H9 (cell line): ENCODE results near the gene C16orf95. TPM values are rescaled to one million over a fixed set of nuclear protein-coding genes. Genes with fewer than 3 reads are reported as not detected.
A peak's percentile ranks its signal among the peaks of the same experiment; 100 is the strongest.

ENCODE experiments used
- DNase-seq: peaks from one replicate; pipeline ENCODE4 v3.0.0-alpha.2; 2017
- H2AFZ ChIP-seq: one replicate; pipeline ENCODE4 v1.6.1; 2013; ENCODE audit warnings: mild to moderate bottlenecking, low read length, control low read depth, moderate library complexity
- H2AK5ac ChIP-seq: 2 replicates; pipeline ENCODE4 v1.6.1; 2013; ENCODE audit warnings: low read length, control low read depth, mixed read lengths; ENCODE audit not compliant: insufficient read length
- H2BK120ac ChIP-seq: one replicate; pipeline ENCODE4 v1.6.1; 2013; ENCODE audit warnings: low read depth, mild to moderate bottlenecking, low read length, control low read depth, inconsistent platforms; ENCODE audit not compliant: poor library complexity, severe bottlenecking
- H2BK12ac ChIP-seq: 2 replicates; pipeline ENCODE4 v1.6.1; 2013; ENCODE audit warnings: low read length, control low read depth, mixed read lengths, low read depth; ENCODE audit not compliant: insufficient read length
- H2BK15ac ChIP-seq: 2 replicates; pipeline ENCODE4 v1.6.1; 2013; ENCODE audit warnings: low read depth, low read length, control low read depth
- H2BK20ac ChIP-seq: one replicate; pipeline ENCODE4 v1.6.1; 2013; ENCODE audit warnings: low read depth, mild to moderate bottlenecking, low read length, control low read depth, inconsistent platforms; ENCODE audit not compliant: poor library complexity, severe bottlenecking
- H2BK5ac ChIP-seq: 2 replicates; pipeline ENCODE4 v1.6.1; 2013; ENCODE audit warnings: low read length, control low read depth, mixed read lengths; ENCODE audit not compliant: insufficient read length
- H3K14ac ChIP-seq: 2 replicates; pipeline ENCODE4 v1.6.1; 2013; ENCODE audit warnings: low read length, control low read depth; ENCODE audit not compliant: insufficient read depth
- H3K18ac ChIP-seq: 2 replicates; pipeline ENCODE4 v1.6.1; 2013; ENCODE audit warnings: low read depth, mild to moderate bottlenecking, mixed read lengths, low read length, control low read depth; ENCODE audit not compliant: insufficient read length
- H3K23ac ChIP-seq: 2 replicates; pipeline ENCODE4 v1.6.1; 2013; ENCODE audit warnings: low read length, control low read depth, mixed read lengths, low read depth; ENCODE audit not compliant: insufficient read length
- H3K23me2 ChIP-seq: 2 replicates; pipeline ENCODE4 v1.6.1; 2013; ENCODE audit warnings: low read depth, mild to moderate bottlenecking, mixed read lengths, low read length, control low read depth; ENCODE audit not compliant: insufficient read length, poor library complexity, severe bottlenecking
- H3K27ac ChIP-seq: 2 replicates; pipeline ENCODE4 v1.5.1; 2013; ENCODE audit warnings: low read length, control low read depth, mixed read lengths, low read depth; ENCODE audit not compliant: insufficient read length
- H3K27me3 ChIP-seq: 2 replicates; pipeline ENCODE4 v1.6.1; 2013; ENCODE audit warnings: low read length, control low read depth, inconsistent platforms; ENCODE audit not compliant: insufficient read depth
- H3K4ac ChIP-seq: 2 replicates; pipeline ENCODE4 v1.6.1; 2013; ENCODE audit warnings: low read depth, mild to moderate bottlenecking, control low read depth, inconsistent platforms, low read length, moderate library complexity
- H3K4me1 ChIP-seq: 2 replicates; pipeline ENCODE4 v1.6.1; 2013; ENCODE audit warnings: low read length, control low read depth, inconsistent platforms; ENCODE audit not compliant: insufficient read depth
- H3K4me2 ChIP-seq: 2 replicates; pipeline ENCODE4 v1.6.1; 2013; ENCODE audit warnings: low read length, control low read depth, mixed read lengths; ENCODE audit not compliant: insufficient read length, insufficient read depth
- H3K56ac ChIP-seq: 2 replicates; pipeline ENCODE4 v1.6.1; 2013; ENCODE audit warnings: low read depth, mild to moderate bottlenecking, mixed read lengths, low read length, control low read depth; ENCODE audit not compliant: insufficient read length
- H3K79me1 ChIP-seq: 2 replicates; pipeline ENCODE4 v1.6.1; 2013; ENCODE audit warnings: low read depth, mild to moderate bottlenecking, moderate library complexity, low read length, control low read depth, inconsistent platforms; ENCODE audit not compliant: insufficient read depth, poor library complexity, severe bottlenecking
- H3K79me2 ChIP-seq: 2 replicates; pipeline ENCODE4 v1.6.1; 2013; ENCODE audit warnings: low read length, control low read depth, inconsistent platforms; ENCODE audit not compliant: insufficient read depth
- H3K9ac ChIP-seq: 2 replicates; pipeline ENCODE4 v1.6.1; 2013; ENCODE audit warnings: low read length, control low read depth, mixed read lengths; ENCODE audit not compliant: insufficient read length; ENCODE audit errors: extremely low read depth
- H3K9me3 ChIP-seq: one replicate; pipeline ENCODE4 v1.6.1; 2013; ENCODE audit warnings: low read depth, low read length, inconsistent platforms; ENCODE audit not compliant: control insufficient read depth
- H3T11ph ChIP-seq: one replicate; pipeline ENCODE4 v1.6.1; 2013; ENCODE audit warnings: mild to moderate bottlenecking, low read length, control low read depth, inconsistent platforms
- H4K20me1 ChIP-seq: one replicate; pipeline ENCODE4 v1.6.1; 2013; ENCODE audit not compliant: control insufficient read depth, insufficient read length, insufficient read depth
- H4K5ac ChIP-seq: 2 replicates; pipeline ENCODE4 v1.6.1; 2013; ENCODE audit warnings: low read depth, mild to moderate bottlenecking, mixed read lengths, low read length, control low read depth; ENCODE audit not compliant: insufficient read length
- H4K8ac ChIP-seq: replicated peaks from 2 replicates; pipeline ENCODE4 v1.6.1; 2013; ENCODE audit warnings: low read length, control low read depth, mixed read lengths, low read depth; ENCODE audit not compliant: insufficient read length
- H4K91ac ChIP-seq: 2 replicates; pipeline ENCODE4 v1.6.1; 2013; ENCODE audit warnings: low read depth, mild to moderate bottlenecking, moderate library complexity, mixed read lengths, low read length, control low read depth; ENCODE audit not compliant: insufficient read length
- H3K27ac Mint-ChIP-seq, 3 experiments: 2 replicates in 2 of 3; 3 replicates in 1 of 3; pipeline ENCODE4 v1.8.0; 2020 to 2021; ENCODE audit warnings: mixed read lengths in 3 of 3, mild to moderate bottlenecking in 1 of 3, moderate library complexity in 1 of 3
- H3K27me3 Mint-ChIP-seq: 2 replicates; pipeline ENCODE4 v1.8.0; 2021; ENCODE audit warnings: low read depth, mild to moderate bottlenecking, moderate library complexity, mixed read lengths
- H3K36me3 Mint-ChIP-seq, 3 experiments: 2 replicates in 2 of 3; 3 replicates in 1 of 3; pipeline ENCODE4 v1.8.0; 2020 to 2021; ENCODE audit warnings: low read depth in 3 of 3, mixed read lengths in 3 of 3; ENCODE audit not compliant: insufficient read depth in 1 of 3
- H3K4me1 Mint-ChIP-seq, 2 experiments: 2 replicates each; pipeline ENCODE4 v1.8.0; 2020; ENCODE audit warnings: mixed read lengths in 2 of 2
- H3K4me3 Mint-ChIP-seq, 2 experiments: 2 replicates in 1 of 2; 3 replicates in 1 of 2; pipeline ENCODE4 v1.8.0; 2020 to 2021; ENCODE audit warnings: mild to moderate bottlenecking in 2 of 2, mixed read lengths in 2 of 2, moderate library complexity in 1 of 2
- H3K9me3 Mint-ChIP-seq, 2 experiments: 2 replicates in 1 of 2; 3 replicates in 1 of 2; pipeline ENCODE4 v1.8.0; 2020; ENCODE audit warnings: mild to moderate bottlenecking in 2 of 2, mixed read lengths in 2 of 2, moderate library complexity in 1 of 2
- CTCF ChIP-seq: fragments of 200-600 bp; sonication (generic); conservative IDR thresholded peaks from 3 replicates; pipeline ENCODE4 v1.8.0; 2021; ENCODE audit warnings: antibody characterized with exemption, mild to moderate bottlenecking
- WGBS: extraction: QIAGEN DNeasy Blood & Tissue Kit; methylation state at CpG from one replicate; pipeline ENCODE4 v1.1.7; 2013; ENCODE audit warnings: missing lambda C conversion rate, low lambda C conversion rate, mixed read lengths; ENCODE audit not compliant: insufficient read length; ENCODE audit errors: extremely low coverage; 5-methylcytosine and 5-hydroxymethylcytosine counted together
- total RNA-seq: library from RNA; stranded (reverse); gene quantifications from 2 replicates; pipeline ENCODE4 v1.2.1, GENCODE V29; 2021

The C16orf95 gene
- total RNA-seq, 1 experiment from 2014 or later, result 5.6 TPM

- no peak overlapping the region for H2BK15ac ChIP-seq
- Mint-ChIP-seq H3K36me3 (peaks cover 15 to 30% (median 21%) of the 10 kb centered on the region in 3 experiments; a peak in 6 of 7 replicates), H3K9me3 (no peaks in the 10 kb centered on the region), H3K4me3 (no peak overlapping the region; a peak in 1 of 5 replicates), H3K27me3 (no peaks in the 10 kb centered on the region), H3K27ac (peak overlapping the region in 2 of 3 experiments; percentile 18 to 77; a peak in 3 of 7 replicates), H3K4me1 (peaks cover 0 to 15% of the 10 kb centered on the region in 2 experiments; a peak in 2 of 4 replicates)
- H4K8ac ChIP-seq, result no peak overlapping the region
- no peak overlapping the region for H3K14ac ChIP-seq
- no peak overlapping the region for H3T11ph ChIP-seq
- no peak overlapping the region for H3K4me2 ChIP-seq
- no peaks in the 10 kb centered on the region for H3K23me2 ChIP-seq
- no peak overlapping the region for H3K18ac ChIP-seq
- no peaks in the 10 kb centered on the region for H3K79me2 ChIP-seq
- H3K27ac ChIP-seq, result no peak overlapping the region
- H3K4ac ChIP-seq, result no peak overlapping the region
- no peak overlapping the region for H2BK12ac ChIP-seq
- H4K5ac ChIP-seq, result no peak overlapping the region
- no peak overlapping the region for H3K9ac ChIP-seq
- H3K4me1 ChIP-seq, result no peaks in the 10 kb centered on the region
- no peak overlapping the region for H2BK20ac ChIP-seq
- no peak for TF ChIP-seq CTCF
- no peaks in the 10 kb centered on the region for H3K79me1 ChIP-seq
- H4K20me1 ChIP-seq, result no peaks in the 10 kb centered on the region
- no peak overlapping the region for H2AK5ac ChIP-seq
- H2AFZ ChIP-seq, result no peak overlapping the region
- WGBS, result no CpG with 5 or more reads among the region's 17 CpGs
- no peak for DNase-seq
- H3K56ac ChIP-seq, result no peak overlapping the region
- H2BK5ac ChIP-seq, result no peak overlapping the region
- H3K27me3 ChIP-seq, result no peaks in the 10 kb centered on the region
- no peaks in the 10 kb centered on the region for H3K9me3 ChIP-seq
- H3K23ac ChIP-seq, result no peak overlapping the region
- no peak overlapping the region for H2BK120ac ChIP-seq
- no peak overlapping the region for H4K91ac ChIP-seq
Measured at GRCh38 chr16:87339086-87339723, 22.0 kb upstream of the C16orf95 start.
